HFFc6 (cell line): ENCODE data around the gene RNASE8. TPM values are rescaled to one million over a fixed set of nuclear protein-coding genes. Genes with fewer than 3 reads are reported as not detected.

Source experiments
- DNase-seq: peaks from one replicate; pipeline ENCODE4 v3.0.0-alpha.2; 2018
- H3K27ac Mint-ChIP-seq: 2 replicates; pipeline ENCODE4 v1.8.0; 2020; ENCODE audit warnings: mild to moderate bottlenecking, mixed read lengths
- H3K27me3 Mint-ChIP-seq: 2 replicates; pipeline ENCODE4 v1.8.0; 2021; ENCODE audit warnings: mild to moderate bottlenecking, moderate library complexity, mixed read lengths; ENCODE audit not compliant: insufficient read depth
- H3K36me3 Mint-ChIP-seq: 2 replicates; pipeline ENCODE4 v1.8.0; 2021; ENCODE audit warnings: low read depth, mixed read lengths
- H3K4me1 Mint-ChIP-seq: 2 replicates; pipeline ENCODE4 v1.8.0; 2020; ENCODE audit warnings: low read depth, mixed read lengths
- H3K4me3 Mint-ChIP-seq: 2 replicates; pipeline ENCODE4 v1.8.0; 2020; ENCODE audit warnings: mild to moderate bottlenecking, moderate library complexity, mixed read lengths
- H3K9me3 Mint-ChIP-seq: 2 replicates; pipeline ENCODE4 v1.8.0; 2020; ENCODE audit warnings: mild to moderate bottlenecking, mixed read lengths
- CTCF ChIP-seq: fragments of 200-600 bp; sonication (generic); IDR thresholded peaks from 2 replicates; pipeline ENCODE4 v1.5.0; 2021; ENCODE audit warnings: antibody characterized with exemption, mild to moderate bottlenecking
- total RNA-seq, 6 experiments: library from RNA; stranded (reverse); fragmentation: NEBNext Ultra II Directional; extraction: Animal tissue kit (Norgen Biotek cat#: 25700); gene quantifications; 2 replicates in 1 of 6; 3 replicates in 5 of 6; pipeline ENCODE4 v1.2.3, GENCODE V29; 2021

Gene RNASE8
- total RNA-seq, 6 experiments from 2014 or later: not detected

- Mint-ChIP-seq H3K4me1 (peaks cover 57% of the 10 kb centered on the region), H3K9me3 (no peaks in the 10 kb centered on the region), H3K27ac (peak overlapping the region; percentile 99), H3K4me3 (peak overlapping the region; percentile 24), H3K36me3 (peaks cover 31% of the 10 kb centered on the region), H3K27me3 (peaks cover 9% of the 10 kb centered on the region)
- DNase-seq: no peak
- no peak for TF ChIP-seq CTCF
Measured at GRCh38 chr14:21086908-21087293, 29.3 kb downstream of the RNASE8 start.

GRCh38 chr14:21087294-21088091 lies 29.9 kb downstream of the RNASE8 start:
- Mint-ChIP-seq H3K27ac (peak overlapping the region; percentile 99), H3K4me3 (peak overlapping the region; percentile 41), H3K27me3 (peaks cover 11% of the 10 kb centered on the region), H3K9me3 (no peaks in the 10 kb centered on the region), H3K4me1 (peaks cover 57% of the 10 kb centered on the region), H3K36me3 (peaks cover 31% of the 10 kb centered on the region)
- peak; percentile 98 for DNase-seq
- no peak for TF ChIP-seq CTCF

- peaks cover 57% of the 10 kb centered on the region for H3K4me1 Mint-ChIP-seq
- peaks cover 31% of the 10 kb centered on the region for H3K36me3 Mint-ChIP-seq
- H3K27ac Mint-ChIP-seq: peak overlapping the region; percentile 99
- H3K4me3 Mint-ChIP-seq: no peak overlapping the region
- DNase-seq: no peak
- no peaks in the 10 kb centered on the region for H3K9me3 Mint-ChIP-seq
- peaks cover 14% of the 10 kb centered on the region for H3K27me3 Mint-ChIP-seq
- no peak for TF ChIP-seq CTCF
Measured at GRCh38 chr14:21088687-21089086, 31.1 kb downstream of the RNASE8 start.

GRCh38 chr14:21089271-21089670 lies 31.6 kb downstream of the RNASE8 start:
- DNase-seq: no peak
- peaks cover 52% of the 10 kb centered on the region for H3K4me1 Mint-ChIP-seq
- H3K4me3 Mint-ChIP-seq: no peak overlapping the region
- H3K27me3 Mint-ChIP-seq: peaks cover 14% of the 10 kb centered on the region
- H3K27ac Mint-ChIP-seq: peak overlapping the region; percentile 99
- peaks cover 28% of the 10 kb centered on the region for H3K36me3 Mint-ChIP-seq
- no peak for TF ChIP-seq CTCF
- no peaks in the 10 kb centered on the region for H3K9me3 Mint-ChIP-seq

GRCh38 chr14:21089877-21090193 lies 32.2 kb downstream of the RNASE8 start:
- H3K27me3 Mint-ChIP-seq: peaks cover 14% of the 10 kb centered on the region
- DNase-seq: no peak
- no peak overlapping the region for H3K4me3 Mint-ChIP-seq
- H3K9me3 Mint-ChIP-seq: no peaks in the 10 kb centered on the region
- H3K27ac Mint-ChIP-seq: peak overlapping the region; percentile 99; the same call in 1 of the 2 replicates
- H3K36me3 Mint-ChIP-seq: peaks cover 22% of the 10 kb centered on the region
- peaks cover 47% of the 10 kb centered on the region for H3K4me1 Mint-ChIP-seq
- no peak for TF ChIP-seq CTCF
